HG02938 (cell line): ENCODE measurements around the gene GLRA3.

Source experiments
- ATAC-seq: cut with Tn5 transposase; IDR thresholded peaks from one replicate; pipeline ENCODE4 v1.9.1; 2021; ENCODE audit warnings: mild to moderate bottlenecking, moderate library complexity; ENCODE audit not compliant: unreplicated experiment

GLRA3 gene

GRCh38 chr4:174607792-174608191 is 221.3 kb downstream of the GLRA3 start:
- no peak for ATAC-seq

DNA sequence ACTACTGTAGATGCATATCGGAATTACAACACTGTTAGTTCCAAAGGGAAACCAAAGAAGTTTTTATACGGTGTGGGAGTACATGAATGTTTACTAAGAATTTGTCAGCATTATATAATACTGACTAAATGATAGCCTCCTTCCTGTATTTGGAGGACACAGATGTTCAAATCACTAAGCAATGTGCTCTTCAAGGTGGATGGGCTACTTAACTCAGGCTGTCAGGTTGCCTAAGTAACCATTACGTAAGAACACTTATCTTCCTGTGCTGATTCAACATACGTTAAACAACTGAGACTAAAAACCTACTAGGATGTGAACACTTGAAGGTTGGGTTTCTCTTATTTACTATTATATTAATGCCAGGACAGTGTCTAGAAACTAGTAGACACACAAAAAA is 224.8 kb downstream of the GLRA3 start:
- ATAC-seq = no peak

- no peak for ATAC-seq
Measured at GRCh38 chr4:174600391-174600790, 228.7 kb downstream of the GLRA3 start.

DNA sequence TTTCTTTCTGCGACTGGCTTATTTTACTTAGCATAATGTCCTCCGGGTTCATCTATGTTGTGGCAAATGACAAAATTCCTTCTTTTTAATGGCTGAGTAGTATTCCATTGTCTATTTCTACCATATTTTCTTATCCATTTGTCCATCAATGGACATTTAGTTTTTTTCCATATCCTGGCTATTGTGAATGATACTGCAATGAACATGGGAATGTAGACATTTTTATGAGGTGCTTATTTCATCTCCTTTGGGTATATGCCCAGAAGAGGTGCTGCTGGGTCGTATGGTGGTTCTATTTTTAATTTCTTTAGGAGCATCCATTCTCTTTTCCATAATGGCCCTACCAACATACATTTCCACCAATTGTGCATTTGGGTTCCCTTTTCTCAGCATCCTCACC is 230.2 kb downstream of the GLRA3 start:
- no peak for ATAC-seq

- ATAC-seq = no peak
Measured at GRCh38 chr4:174596513-174596912, 232.5 kb downstream of the GLRA3 start.

DNA sequence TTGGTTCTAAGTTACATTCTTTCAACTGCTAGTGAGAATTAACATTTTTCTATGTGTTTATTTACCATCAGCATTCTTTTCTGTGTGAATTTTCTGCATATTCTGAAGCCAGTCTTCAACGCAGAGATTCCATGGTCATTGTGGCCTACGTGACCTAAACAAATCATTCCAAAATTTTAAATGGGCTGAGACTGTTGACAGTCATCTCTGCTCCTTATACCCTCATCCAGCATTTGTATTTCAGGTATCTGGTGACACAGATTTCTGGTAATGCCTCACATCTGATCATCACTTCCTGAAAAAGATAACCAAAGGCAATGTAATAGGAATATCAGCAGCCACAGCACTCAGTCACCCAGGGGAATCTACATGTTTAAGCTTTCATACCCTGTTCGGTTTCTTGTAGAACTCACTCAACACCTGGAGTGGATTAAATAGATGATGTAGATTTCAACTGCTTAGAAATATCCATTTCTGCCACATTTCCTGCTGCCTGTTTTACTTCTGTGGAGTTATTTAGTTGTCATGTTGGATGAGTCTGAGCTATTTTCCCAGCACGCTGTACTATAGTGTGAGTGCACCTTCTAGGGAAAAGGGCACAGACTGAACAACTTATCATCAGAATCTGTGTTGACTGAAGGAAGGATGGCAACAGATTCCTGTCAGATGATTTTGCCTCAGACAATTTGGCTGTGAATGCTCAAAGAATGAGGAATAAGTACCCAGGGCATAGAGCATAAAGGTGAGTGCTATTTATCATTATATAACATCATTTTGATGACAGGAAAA is 233.7 kb downstream of the GLRA3 start:
- ATAC-seq = no peak

DNA sequence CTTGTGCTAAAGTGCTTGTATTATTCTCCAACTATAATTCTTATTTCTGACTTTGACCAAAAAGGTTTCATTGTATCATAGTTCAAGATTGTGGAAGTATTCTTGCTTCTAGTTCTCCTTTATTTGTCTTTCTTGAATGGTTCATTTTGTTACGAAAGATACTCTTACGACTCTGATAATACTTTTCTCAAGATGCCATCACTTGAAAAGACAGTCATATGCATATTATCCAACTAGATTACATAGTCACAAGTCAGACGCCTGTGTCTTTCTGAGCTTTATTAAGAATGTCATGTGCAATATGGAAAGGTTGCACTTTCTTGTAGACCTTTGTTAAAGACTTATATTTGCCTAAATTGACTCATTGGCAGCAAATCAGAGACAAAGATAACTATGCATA is 235.3 kb downstream of the GLRA3 start:
- ATAC-seq = no peak

DNA sequence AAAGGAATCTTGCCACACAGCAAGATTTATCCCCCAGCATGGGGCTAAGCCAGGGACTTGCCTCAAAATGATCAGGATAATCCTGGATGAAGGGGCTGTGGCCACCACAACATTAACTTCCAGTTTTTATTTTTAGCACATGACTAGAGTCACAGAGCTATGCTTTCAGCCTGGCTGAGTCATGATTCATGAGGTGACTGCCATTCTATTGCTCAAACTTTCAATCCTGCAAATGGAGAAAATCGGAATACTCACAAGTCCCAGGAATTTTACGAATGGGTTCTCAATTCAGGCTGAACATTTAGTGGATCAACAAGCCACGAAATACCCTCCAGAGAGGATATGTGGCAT is 236.1 kb downstream of the GLRA3 start:
- ATAC-seq = no peak

DNA sequence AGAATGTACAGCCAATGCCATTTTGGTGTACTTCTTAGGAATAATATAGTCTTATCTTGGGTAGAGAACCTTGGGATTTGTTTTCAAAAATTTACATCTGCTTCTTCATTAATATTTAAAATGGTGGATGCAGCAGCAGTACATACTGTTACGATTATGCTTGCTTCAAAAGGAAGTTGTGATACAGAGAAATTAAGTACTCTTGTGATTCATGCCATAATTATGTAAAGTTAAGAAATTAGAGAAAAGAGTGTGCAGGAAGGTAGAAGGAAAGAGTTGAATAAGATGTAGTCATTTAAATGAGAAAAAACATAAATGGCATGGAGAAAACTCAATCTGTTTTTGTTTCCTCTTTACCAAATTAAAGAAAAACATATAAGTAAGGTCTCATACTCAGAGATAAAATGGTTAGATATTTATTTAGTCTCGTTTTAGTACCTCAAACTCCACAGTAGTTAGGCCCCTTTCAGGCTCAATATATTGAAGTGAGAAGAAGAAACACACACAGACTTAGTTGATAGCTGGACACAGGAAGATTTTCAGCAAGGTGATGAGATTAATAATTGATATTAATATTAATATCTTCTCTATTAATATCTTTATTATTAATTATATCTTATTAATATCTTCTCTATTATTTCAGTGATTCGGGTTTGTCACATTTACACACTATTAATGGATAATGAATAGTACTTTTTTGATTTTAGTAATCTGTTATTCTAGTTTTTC is 236.6 kb downstream of the GLRA3 start:
- no peak for ATAC-seq

GRCh38 chr4:174591243-174592021 is 237.6 kb downstream of the GLRA3 start:
- peak; percentile 95 for ATAC-seq

DNA sequence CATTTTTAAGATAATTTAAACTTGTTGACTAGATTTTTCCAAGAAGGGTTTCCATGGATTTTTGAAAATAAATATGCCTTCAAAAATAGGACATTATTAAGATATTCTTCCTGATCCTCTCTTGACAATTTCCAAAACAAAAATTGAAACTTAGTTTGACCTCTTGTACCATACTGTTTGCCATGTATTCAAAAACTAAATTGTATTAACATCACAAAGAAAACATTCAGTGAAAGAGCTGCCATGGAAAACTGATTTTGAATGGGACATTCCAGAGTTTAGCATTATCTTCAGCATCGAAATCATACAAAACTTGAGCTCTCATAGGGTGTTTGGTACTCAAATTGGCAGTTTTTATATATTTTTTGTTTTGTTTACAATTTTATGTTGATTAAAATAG is 238.7 kb downstream of the GLRA3 start:
- ATAC-seq = no peak
